ENCODE results near the gene RSBN1L.

- TF ChIP-seq EZH2 (IDR thresholded peaks at IDR 0.05; ENCODE audit: borderline replicate concordance) (no peak), CTCF (IDR thresholded peaks at IDR 0.05; ENCODE audit: poor library complexity) (no peak), EZH2phosphoT487 (IDR thresholded peaks at IDR 0.05; ENCODE audit: low read depth, severe bottlenecking, unreplicated experiment) (no peak)
Measured at GRCh38 chr7:77696643-77697534, 630 bp downstream of the RSBN1L start.
